ENCODE data around the gene WNT7B. TPM values are rescaled to one million over a fixed set of nuclear protein-coding genes. Genes with fewer than 3 reads are reported as not detected.

WNT7B gene
- total RNA-seq, 6 experiments from 2014 or later: 0.10 to 0.12 TPM; not detected in 4

DNA sequence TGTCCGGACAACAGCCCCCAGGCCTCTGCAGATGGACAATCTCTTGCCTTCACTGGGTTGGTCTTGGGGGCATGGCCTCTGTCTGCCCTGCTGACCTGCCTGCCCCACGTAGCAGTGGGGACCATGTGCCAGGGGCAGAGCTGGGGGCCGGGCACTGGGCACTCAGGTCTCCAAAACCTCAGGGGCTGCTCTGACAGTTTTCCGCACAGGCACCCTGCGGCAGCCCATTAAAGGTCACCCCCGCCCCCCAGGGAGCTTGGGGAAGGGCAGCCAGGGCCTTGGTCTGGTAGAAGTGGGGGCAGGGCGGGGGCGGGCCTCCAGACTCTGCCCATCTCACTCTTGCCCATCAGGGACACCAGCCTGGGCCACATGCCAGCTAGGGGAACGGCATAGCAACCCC, 49.9 kb downstream of the WNT7B start:
- TF ChIP-seq POLR2A (IDR thresholded peaks at IDR 0.05): no peak
- H3K9me3 ChIP-seq: no peaks in the 10 kb centered on the region
- H3K4me3 ChIP-seq: no peak overlapping the region
- H3K4me1 ChIP-seq: no peaks in the 10 kb centered on the region
- WGBS (ENCODE audit: insufficient coverage, low coverage, low lambda C conversion rate, missing lambda C conversion rate): 40% methylated on average over 1 of the region's 9 CpGs
- intact Hi-C loops (cut with DNase I): no loop called here
- H3K36me3 ChIP-seq: no peaks in the 10 kb centered on the region
- no peak for DNase-seq
- H3K27me3 ChIP-seq: no peaks in the 10 kb centered on the region
- H3K27ac ChIP-seq: no peak overlapping the region
- no peak for ATAC-seq

- TF ChIP-seq CTCF (IDR thresholded peaks at IDR 0.05) (no peak), POLR2A (IDR thresholded peaks at IDR 0.05) (no peak)
- H3K36me3 ChIP-seq: no peaks in the 10 kb centered on the region
- H3K9me3 ChIP-seq: no peaks in the 10 kb centered on the region
- 53% methylated on average over 2 of the region's 11 CpGs for WGBS (ENCODE audit: insufficient coverage, low coverage, low lambda C conversion rate, missing lambda C conversion rate)
- no peak overlapping the region for H3K4me3 ChIP-seq
- H3K27me3 ChIP-seq: no peaks in the 10 kb centered on the region
- DNase-seq (no peak), ATAC-seq (no peak)
- no peak overlapping the region for H3K27ac ChIP-seq
- no peaks in the 10 kb centered on the region for H3K4me1 ChIP-seq
- intact Hi-C loops (cut with DNase I): no loop called here
Measured at GRCh38 chr22:45926433-45926832, 50.5 kb downstream of the WNT7B start.

DNA sequence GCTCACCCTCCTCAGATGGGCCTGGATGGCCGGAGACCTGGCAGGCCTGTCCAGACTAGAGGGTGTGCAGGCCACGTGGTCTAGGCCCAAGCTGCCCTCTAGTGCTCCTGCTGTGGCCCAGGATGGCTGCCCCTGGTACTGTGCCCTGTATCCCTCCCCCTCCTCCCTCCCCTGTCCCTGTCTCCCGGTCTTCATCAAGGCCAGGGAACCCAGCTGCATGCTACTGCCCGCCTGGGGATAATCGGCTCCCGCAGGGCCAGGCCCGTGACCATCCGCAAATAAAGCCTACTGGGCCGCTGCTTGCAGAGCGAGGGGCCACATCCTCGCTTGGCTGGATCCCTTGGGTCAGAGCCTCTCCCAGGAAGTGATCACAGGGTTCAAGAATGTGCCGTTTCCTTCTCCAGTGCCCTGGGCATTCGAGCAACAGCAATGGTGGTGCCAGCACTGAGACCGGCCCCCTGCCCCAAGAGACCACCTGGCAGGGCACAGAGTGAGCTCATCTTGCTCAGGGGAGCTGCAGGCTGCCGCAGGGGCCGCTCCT, 51.1 kb downstream of the WNT7B start:
- Histone ChIP-seq H3K27ac (no peak overlapping the region), H3K9me3 (no peaks in the 10 kb centered on the region), H3K4me1 (no peaks in the 10 kb centered on the region), H3K27me3 (no peaks in the 10 kb centered on the region), H3K36me3 (no peaks in the 10 kb centered on the region), H3K4me3 (no peak overlapping the region)
- ATAC-seq (no peak), DNase-seq (no peak)
- WGBS (ENCODE audit: insufficient coverage, low coverage, low lambda C conversion rate, missing lambda C conversion rate): 70% methylated on average over 2 of the region's 16 CpGs
- no peak for TF ChIP-seq POLR2A (IDR thresholded peaks at IDR 0.05)
- no peak for TF ChIP-seq CTCF (IDR thresholded peaks at IDR 0.05)
- intact Hi-C loops (cut with DNase I): no loop called here

DNA sequence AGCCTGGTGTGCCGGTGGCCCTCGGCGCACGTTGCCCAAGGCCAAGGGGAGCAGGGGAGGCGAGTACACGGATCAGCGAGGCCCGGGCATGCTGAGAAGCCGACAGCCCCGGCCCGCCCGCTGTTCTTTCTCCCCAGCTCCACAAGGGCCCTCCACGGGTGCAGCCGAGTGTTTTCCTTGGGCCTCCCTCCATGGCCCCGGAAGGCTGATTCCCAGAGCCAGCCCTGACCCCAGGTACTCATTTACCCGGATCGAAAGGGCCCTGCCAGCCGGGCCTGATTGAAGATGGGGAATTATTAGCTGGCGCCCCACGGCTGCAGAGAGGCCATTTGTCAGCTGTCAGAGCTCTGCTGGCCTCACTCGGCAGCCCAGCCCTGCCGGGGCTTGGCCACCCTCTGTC, 53.1 kb downstream of the WNT7B start:
- no peaks in the 10 kb centered on the region for H3K27me3 ChIP-seq
- no peak overlapping the region for H3K27ac ChIP-seq
- no peaks in the 10 kb centered on the region for H3K9me3 ChIP-seq
- ATAC-seq (peak in 1 of 4 donors; percentile 22), DNase-seq (no peak)
- WGBS (ENCODE audit: insufficient coverage, low coverage, low lambda C conversion rate, missing lambda C conversion rate): 30% methylated on average over 2 of the region's 22 CpGs
- H3K4me1 ChIP-seq: no peaks in the 10 kb centered on the region
- H3K36me3 ChIP-seq: no peaks in the 10 kb centered on the region
- TF ChIP-seq CTCF (IDR thresholded peaks at IDR 0.05) (no peak), POLR2A (IDR thresholded peaks at IDR 0.05) (no peak)
- no peak overlapping the region for H3K4me3 ChIP-seq
- intact Hi-C loops (cut with DNase I): no loop called here

DNA sequence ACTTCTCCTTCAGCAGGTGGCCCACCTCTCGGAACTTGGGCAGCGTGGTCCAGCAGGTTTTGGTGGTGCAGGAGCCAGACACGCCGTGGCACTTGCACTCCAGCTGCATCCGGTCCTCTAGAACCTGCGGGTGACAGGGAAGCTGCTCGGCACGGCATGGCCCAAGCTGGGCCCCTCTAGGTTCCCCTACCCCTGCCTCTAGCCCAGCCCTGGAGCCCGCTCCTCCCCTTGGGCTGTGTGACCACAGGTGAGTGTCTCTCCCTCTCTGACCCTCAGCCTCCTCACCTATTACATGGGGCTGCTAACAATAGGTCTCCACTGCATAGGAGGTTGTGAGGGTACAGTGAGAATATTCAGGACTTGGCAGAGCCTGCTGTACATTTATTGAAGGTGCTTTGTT, 53.8 kb downstream of the WNT7B start:
- DNase-seq: no peak
- ATAC-seq: no peak
- Histone ChIP-seq H3K27me3 (no peaks in the 10 kb centered on the region), H3K4me3 (no peak overlapping the region), H3K27ac (no peak overlapping the region), H3K4me1 (no peaks in the 10 kb centered on the region), H3K36me3 (no peaks in the 10 kb centered on the region), H3K9me3 (no peaks in the 10 kb centered on the region)
- intact Hi-C loops (cut with DNase I): no loop called here
- TF ChIP-seq CTCF (IDR thresholded peaks at IDR 0.05): no peak
- TF ChIP-seq POLR2A (IDR thresholded peaks at IDR 0.05): no peak
- WGBS (ENCODE audit: insufficient coverage, low coverage, low lambda C conversion rate, missing lambda C conversion rate): no CpG with 5 or more reads among the region's 9 CpGs
